Measurements from ENCODE around the gene RPL9. TPM values are rescaled to one million over a fixed set of nuclear protein-coding genes. Genes with fewer than 3 reads are reported as not detected.
A peak's percentile ranks its signal among the peaks of the same experiment; 100 is the strongest.

RPL9 gene
- total and polyA plus RNA-seq, 12 donors = 951 to 3,860 (median 1,696) TPM

DNA sequence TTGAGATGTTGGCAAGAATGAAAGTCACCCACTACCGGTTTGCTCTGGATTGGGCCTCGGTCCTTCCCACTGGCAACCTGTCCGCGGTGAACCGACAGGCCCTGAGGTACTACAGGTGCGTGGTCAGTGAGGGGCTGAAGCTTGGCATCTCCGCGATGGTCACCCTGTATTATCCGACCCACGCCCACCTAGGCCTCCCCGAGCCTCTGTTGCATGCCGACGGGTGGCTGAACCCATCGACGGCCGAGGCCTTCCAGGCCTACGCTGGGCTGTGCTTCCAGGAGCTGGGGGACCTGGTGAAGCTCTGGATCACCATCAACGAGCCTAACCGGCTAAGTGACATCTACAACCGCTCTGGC is 12.3 kb downstream of the RPL9 start:
- WGBS, 4 donors = 85 to 94% (median 91%) methylated on average over 6 to 20 of the region's 20 CpGs
- Histone ChIP-seq H3K27me3 (no peaks in the 10 kb centered on the region), H3K4me1 (replicated peaks in 1 of 2) (peaks cover 5 to 10% of the 10 kb centered on the region in 2 donors), H3K9me3 (replicated peaks in 1 of 3) (no peaks in the 10 kb centered on the region), H3K4me3 (peak overlapping the region in 1 of 4 donors; percentile 42), H3K36me3 (replicated peaks in 1 of 2) (peaks cover 0 to 11% of the 10 kb centered on the region in 2 donors), H3K27ac (no peak overlapping the region)
- no peak for DNase-seq
- intact Hi-C loops (cut with DNase I) = loop anchor here in 1 of 2 donors (10.0 kb wide), 1 partner anchor 72 kb away; no protein-coding TSS in a partner anchor
- no peak for TF ChIP-seq POLR2A (IDR thresholded peaks at IDR 0.05)
- TF ChIP-seq, protein P1, sequence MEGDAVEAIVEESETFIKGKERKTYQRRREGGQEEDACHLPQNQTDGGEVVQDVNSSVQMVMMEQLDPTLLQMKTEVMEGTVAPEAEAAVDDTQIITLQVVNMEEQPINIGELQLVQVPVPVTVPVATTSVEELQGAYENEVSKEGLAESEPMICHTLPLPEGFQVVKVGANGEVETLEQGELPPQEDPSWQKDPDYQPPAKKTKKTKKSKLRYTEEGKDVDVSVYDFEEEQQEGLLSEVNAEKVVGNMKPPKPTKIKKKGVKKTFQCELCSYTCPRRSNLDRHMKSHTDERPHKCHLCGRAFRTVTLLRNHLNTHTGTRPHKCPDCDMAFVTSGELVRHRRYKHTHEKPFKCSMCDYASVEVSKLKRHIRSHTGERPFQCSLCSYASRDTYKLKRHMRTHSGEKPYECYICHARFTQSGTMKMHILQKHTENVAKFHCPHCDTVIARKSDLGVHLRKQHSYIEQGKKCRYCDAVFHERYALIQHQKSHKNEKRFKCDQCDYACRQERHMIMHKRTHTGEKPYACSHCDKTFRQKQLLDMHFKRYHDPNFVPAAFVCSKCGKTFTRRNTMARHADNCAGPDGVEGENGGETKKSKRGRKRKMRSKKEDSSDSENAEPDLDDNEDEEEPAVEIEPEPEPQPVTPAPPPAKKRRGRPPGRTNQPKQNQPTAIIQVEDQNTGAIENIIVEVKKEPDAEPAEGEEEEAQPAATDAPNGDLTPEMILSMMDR (IDR thresholded peaks at IDR 0.05) = no peak

DNA sequence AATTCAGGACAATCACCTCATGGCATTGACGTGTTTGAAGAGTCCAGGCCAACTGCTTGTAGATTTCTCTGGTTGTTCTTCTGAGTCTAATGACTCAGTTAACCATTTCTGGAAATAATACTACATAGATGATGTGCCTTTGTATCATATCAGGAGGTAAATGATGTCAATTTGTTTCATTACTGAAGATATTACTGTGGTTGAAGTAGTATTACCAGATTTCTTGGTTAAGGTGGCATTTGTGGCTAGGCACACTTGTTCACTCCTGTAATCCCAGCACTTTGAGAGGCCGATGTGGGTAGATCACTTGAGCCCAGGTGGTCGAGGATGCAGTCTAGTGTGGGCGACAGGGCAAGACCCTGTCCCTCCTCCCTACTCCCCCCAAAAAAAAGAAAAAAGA is 15.7 kb downstream of the RPL9 start:
- intact Hi-C loops (cut with DNase I) = loop anchor here in 1 of 2 donors (10.0 kb wide), 1 partner anchor 68 kb away; no protein-coding TSS in a partner anchor
- H3K36me3 ChIP-seq (replicated peaks in 1 of 2) = no peaks in the 10 kb centered on the region

DNA sequence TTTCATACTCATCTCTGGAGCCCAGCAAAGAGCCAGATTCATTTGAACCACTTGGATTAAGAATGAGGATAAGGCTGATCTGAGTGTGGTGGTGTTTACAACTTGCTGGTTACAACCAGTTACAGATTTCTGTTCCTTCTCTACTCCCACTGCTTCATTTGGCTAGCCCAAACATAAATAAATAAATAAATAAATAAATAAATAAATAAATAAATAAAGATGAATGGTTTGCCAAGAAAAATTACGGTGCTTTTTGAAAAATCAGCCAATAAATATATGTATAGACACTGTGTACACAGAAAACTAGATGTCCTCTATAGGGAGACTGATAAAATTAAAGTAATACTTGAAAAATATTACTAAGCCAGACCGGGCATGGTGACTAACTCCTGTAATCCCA is 17.1 kb downstream of the RPL9 start:
- Histone ChIP-seq H3K27ac (no peak overlapping the region), H3K4me1 (replicated peaks in 1 of 2) (no peaks in the 10 kb centered on the region), H3K27me3 (no peaks in the 10 kb centered on the region), H3K4me3 (no peak overlapping the region), H3K9me3 (replicated peaks in 1 of 3) (no peaks in the 10 kb centered on the region), H3K36me3 (replicated peaks in 1 of 2) (no peaks in the 10 kb centered on the region)
- intact Hi-C loops (cut with DNase I) = loop anchor here in 1 of 2 donors (10.0 kb wide), 1 partner anchor 67 kb away; no protein-coding TSS in a partner anchor
- no peak for DNase-seq
- 88 to 91% (median 89%) methylated on average over 2 of the region's 2 CpGs for WGBS, 4 donors
- TF ChIP-seq, protein P1 (IDR thresholded peaks at IDR 0.05) = no peak
- no peak for TF ChIP-seq POLR2A (IDR thresholded peaks at IDR 0.05)

More for the DNA sequence above, 15.7 kb downstream of the RPL9 start:
- Histone ChIP-seq H3K4me1 (replicated peaks in 1 of 2) (peaks cover 5 to 10% of the 10 kb centered on the region in 2 donors), H3K27ac (no peak overlapping the region), H3K27me3 (no peaks in the 10 kb centered on the region), H3K9me3 (replicated peaks in 1 of 3) (no peaks in the 10 kb centered on the region), H3K4me3 (no peak overlapping the region)
- WGBS, 4 donors = 81 to 88% (median 83%) methylated on average over 4 of the region's 4 CpGs
- TF ChIP-seq POLR2A (IDR thresholded peaks at IDR 0.05) = no peak
- TF ChIP-seq, protein P1 (IDR thresholded peaks at IDR 0.05) = no peak
- no peak for DNase-seq

DNA sequence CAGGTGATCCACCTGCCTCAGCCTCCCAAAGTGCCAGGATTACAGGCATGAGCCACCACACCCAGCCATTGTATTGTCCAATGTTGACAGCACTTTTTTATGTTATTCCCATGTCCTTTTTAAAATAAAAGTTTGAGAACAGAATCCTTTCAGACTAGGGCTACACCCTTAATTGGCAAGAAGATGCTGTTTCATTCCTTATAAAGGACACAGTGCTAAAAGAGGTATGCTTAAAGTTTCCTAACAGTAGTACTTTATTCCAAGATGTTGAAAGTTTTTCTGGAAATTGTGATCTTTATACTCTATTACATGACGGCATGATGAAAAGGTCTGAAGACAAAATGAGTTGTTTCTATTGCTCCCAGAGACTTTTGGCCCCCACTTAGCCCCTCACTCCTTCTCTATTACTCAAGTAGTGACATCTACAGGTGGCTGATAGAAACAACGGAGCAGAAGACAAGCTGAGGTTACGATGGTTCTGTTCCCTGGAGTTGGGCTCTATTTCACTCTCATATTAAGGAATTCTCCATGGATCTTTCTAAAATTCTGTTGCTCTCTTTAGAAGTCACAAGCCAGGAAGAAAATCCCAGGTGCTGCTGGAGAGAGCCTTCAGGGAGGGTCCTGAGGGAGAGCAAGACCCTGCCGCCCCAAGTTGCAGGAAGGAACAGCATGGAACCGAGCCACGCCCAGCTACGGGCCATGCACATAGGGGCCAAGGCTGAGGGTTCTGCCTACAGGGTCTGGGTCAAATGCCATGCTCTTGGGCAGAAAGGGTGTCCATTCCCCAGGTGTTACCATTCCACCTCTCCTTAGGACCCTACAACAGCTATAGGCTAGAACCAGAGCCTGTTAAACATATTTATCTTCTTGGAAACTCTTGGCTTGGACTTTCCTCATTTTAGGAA is 22.8 kb downstream of the RPL9 start:
- no peak for DNase-seq
- TF ChIP-seq, protein P1 (IDR thresholded peaks at IDR 0.05) = no peak
- TF ChIP-seq POLR2A (IDR thresholded peaks at IDR 0.05) = no peak
- Histone ChIP-seq H3K4me3 (no peak overlapping the region), H3K4me1 (replicated peaks in 1 of 2) (no peaks in the 10 kb centered on the region), H3K27me3 (no peaks in the 10 kb centered on the region), H3K27ac (no peak overlapping the region), H3K36me3 (replicated peaks in 1 of 2) (no peaks in the 10 kb centered on the region), H3K9me3 (replicated peaks in 1 of 3) (no peaks in the 10 kb centered on the region)
- intact Hi-C loops (cut with DNase I) = no loop called here
- WGBS, 4 donors = 65 to 76% (median 70%) methylated on average over 7 of the region's 7 CpGs
